Small intestine (tissue), 7 donors: ENCODE results near the gene GFOD1. TPM values are rescaled to one million over a fixed set of nuclear protein-coding genes. Genes with fewer than 3 reads are reported as not detected.

Source experiments
- DNase-seq, 2 donors: peaks; one replicate each; pipeline versions ENCODE4 v3.0.0 to v3.0.0-alpha.2; 2013
- FAIRE-seq: peaks from 2 replicates; lab custom pipeline; 2012; peaks lifted over from hg19 to GRCh38; lab: Jason Lieb, UNC
- H3K27ac ChIP-seq, 3 donors: one replicate each; pipeline ENCODE4 v1.5.1; 2013; ENCODE audit warnings: low read length in 2 of 3, mild to moderate bottlenecking in 2 of 3, control low read depth in 1 of 3, inconsistent platforms in 1 of 3, low read depth in 1 of 3, moderate library complexity in 1 of 3
- H3K27me3 ChIP-seq, 3 donors: one replicate each; pipeline ENCODE4 v1.6.1; 2013; ENCODE audit warnings: low read length in 3 of 3, inconsistent platforms in 1 of 3; ENCODE audit not compliant: control insufficient read depth in 3 of 3, insufficient read depth in 3 of 3
- H3K36me3 ChIP-seq, 3 donors: one replicate each; pipeline ENCODE4 v1.6.1; 2013; ENCODE audit warnings: low read length in 3 of 3, inconsistent platforms in 1 of 3, low read depth in 1 of 3, mild to moderate bottlenecking in 1 of 3, moderate library complexity in 1 of 3; ENCODE audit not compliant: control insufficient read depth in 3 of 3, insufficient read depth in 2 of 3
- H3K4me1 ChIP-seq, 3 donors: one replicate each; pipeline ENCODE4 v1.6.1; 2013; ENCODE audit warnings: low read length in 2 of 3, inconsistent platforms in 1 of 3, low read depth in 1 of 3, mild to moderate bottlenecking in 1 of 3, moderate library complexity in 1 of 3; ENCODE audit not compliant: control insufficient read depth in 3 of 3, insufficient read depth in 2 of 3
- H3K4me3 ChIP-seq, 3 donors: one replicate each; pipeline ENCODE4 v1.5.1; 2013; ENCODE audit warnings: low read length in 3 of 3, control low read depth in 1 of 3, inconsistent platforms in 1 of 3, low read depth in 1 of 3, mild to moderate bottlenecking in 1 of 3, moderate library complexity in 1 of 3
- H3K9me3 ChIP-seq, 2 donors: one replicate each; pipeline ENCODE4 v1.6.1; 2013; ENCODE audit warnings: low read depth in 1 of 2, low read length in 1 of 2; ENCODE audit not compliant: control insufficient read depth in 2 of 2, insufficient read depth in 1 of 2
- WGBS, 3 donors: extraction: QIAGEN DNeasy Blood & Tissue Kit; methylation state at CpG; one replicate each; pipeline ENCODE4 v1.1.7; 2013; 5-methylcytosine and 5-hydroxymethylcytosine counted together
- polyA plus RNA-seq, 4 donors: library from polyadenylated mRNA; stranded (reverse) in 3 of 4; unstranded in 1 of 4; fragments of 200-250 nt in 3 of 4; fragments of 120-200 nt in 1 of 4; gene quantifications; one replicate each; pipeline versions ENCODE4 v1.2.1 to v1.2.3, GENCODE V29; 2013
- donor health status: healthy with polysubstance abuse.
- donor health status: control.
- donor health status: control.
- donor health status: Bipolar disorder and iron deficiency.
- donor health status: healthy.

Gene GFOD1
- polyA plus RNA-seq, 4 donors = 1.1 to 7.3 (median 1.5) TPM

DNA sequence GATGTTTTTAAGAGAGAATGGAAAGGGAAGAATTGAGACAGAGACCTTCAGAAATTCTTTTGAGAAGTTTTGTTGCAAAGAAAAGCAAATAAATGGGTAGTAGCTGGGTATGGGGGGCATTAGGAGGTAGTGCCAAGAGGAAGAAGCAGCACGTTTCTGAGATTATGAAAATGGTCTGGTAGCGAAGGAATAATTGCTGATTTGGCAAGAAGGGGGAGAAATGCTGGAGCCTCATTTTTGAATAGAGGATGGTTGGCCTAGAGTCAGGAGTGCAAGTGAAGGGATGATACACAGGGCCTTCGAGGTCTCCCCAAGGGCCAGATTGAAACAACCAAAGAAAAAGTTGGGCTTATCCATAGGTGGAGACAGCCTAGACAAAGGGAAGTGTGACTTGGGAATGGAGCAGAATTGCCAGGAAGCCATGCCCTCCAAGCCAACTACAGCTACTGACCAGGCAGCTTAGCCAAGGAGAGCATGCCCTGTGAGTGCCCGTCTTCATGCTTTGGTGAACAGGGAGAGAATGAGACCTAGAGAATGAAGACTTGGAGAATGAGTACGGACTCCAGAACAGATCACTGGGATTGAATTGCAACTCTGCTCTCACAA is 144.9 kb downstream of the GFOD1 start:
- FAIRE-seq (no peak), DNase-seq (no peak)
- peaks cover 0 to 10% of the 10 kb centered on the region in 2 donors for H3K9me3 ChIP-seq
- H3K4me1 ChIP-seq = no peaks in the 10 kb centered on the region
- no peaks in the 10 kb centered on the region for H3K36me3 ChIP-seq
- H3K4me3 ChIP-seq = no peak overlapping the region
- H3K27ac ChIP-seq = no peak overlapping the region
- H3K27me3 ChIP-seq = peaks cover 0 to 5% (median 0%) of the 10 kb centered on the region in 3 donors
- 78 to 92% (median 91%) methylated on average over 5 of the region's 5 CpGs for WGBS, 3 donors

- H3K27me3 ChIP-seq = peaks cover 0 to 5% (median 0%) of the 10 kb centered on the region in 3 donors
- FAIRE-seq (no peak), DNase-seq (no peak)
- no peaks in the 10 kb centered on the region for H3K36me3 ChIP-seq
- H3K27ac ChIP-seq = no peak overlapping the region
- no peak overlapping the region for H3K4me3 ChIP-seq
- WGBS, 3 donors = 67 to 75% (median 70%) methylated on average over 8 of the region's 8 CpGs
- no peaks in the 10 kb centered on the region for H3K4me1 ChIP-seq
- peaks cover 0 to 10% of the 10 kb centered on the region in 2 donors for H3K9me3 ChIP-seq
Measured at GRCh38 chr6:13339863-13340630, 147.4 kb downstream of the GFOD1 start.

GRCh38 chr6:13338038-13338437 is 149.4 kb downstream of the GFOD1 start:
- WGBS, 3 donors = 88 to 97% (median 96%) methylated on average over 5 of the region's 5 CpGs
- Histone ChIP-seq H3K4me1 (no peaks in the 10 kb centered on the region), H3K27me3 (peaks cover 0 to 5% (median 0%) of the 10 kb centered on the region in 3 donors), H3K36me3 (no peaks in the 10 kb centered on the region), H3K9me3 (peaks cover 0 to 10% of the 10 kb centered on the region in 2 donors), H3K4me3 (no peak overlapping the region), H3K27ac (no peak overlapping the region)
- DNase-seq (no peak), FAIRE-seq (no peak)

- 29 to 32% (median 32%) methylated on average over 11 of the region's 11 CpGs for WGBS, 3 donors
- FAIRE-seq = no peak
Measured at GRCh38 chr6:13336553-13336952, 150.8 kb downstream of the GFOD1 start.

DNA sequence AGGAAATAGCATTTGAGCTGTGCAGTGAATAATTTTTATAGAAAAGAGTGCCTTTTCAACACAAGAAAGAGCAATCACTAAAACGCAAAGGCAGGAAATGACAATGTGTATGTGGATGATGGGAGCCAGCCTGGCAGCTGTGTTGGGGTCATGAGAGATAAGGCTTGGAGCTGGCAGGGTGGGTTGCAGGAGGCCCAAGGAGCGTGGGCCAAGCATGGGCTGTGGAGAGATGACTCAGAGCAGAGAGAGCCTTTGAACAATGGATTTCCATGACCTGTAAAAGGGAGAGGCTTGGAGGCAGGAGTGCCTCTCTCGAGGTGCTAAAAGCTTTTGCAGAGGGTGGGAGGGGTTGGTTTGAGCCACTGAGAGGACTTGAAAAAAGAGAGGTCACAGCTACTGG is 152.4 kb downstream of the GFOD1 start:
- H3K9me3 ChIP-seq = no peaks in the 10 kb centered on the region
- H3K4me1 ChIP-seq = no peaks in the 10 kb centered on the region
- H3K36me3 ChIP-seq = no peaks in the 10 kb centered on the region
- FAIRE-seq (no peak), DNase-seq (no peak)
- H3K27me3 ChIP-seq = no peaks in the 10 kb centered on the region
- no peak overlapping the region for H3K4me3 ChIP-seq
- WGBS, 3 donors = 28 to 45% (median 29%) methylated on average over 3 of the region's 3 CpGs
- H3K27ac ChIP-seq = no peak overlapping the region

More at GRCh38 chr6:13336553-13336952, 150.8 kb downstream of the GFOD1 start:
- peak; percentile 69 to 82 for DNase-seq
- Histone ChIP-seq H3K27me3 (peaks cover 0 to 5% (median 0%) of the 10 kb centered on the region in 3 donors), H3K27ac (no peak overlapping the region), H3K9me3 (peaks cover 0 to 4% of the 10 kb centered on the region in 2 donors), H3K4me1 (no peaks in the 10 kb centered on the region), H3K4me3 (no peak overlapping the region), H3K36me3 (no peaks in the 10 kb centered on the region)

DNA sequence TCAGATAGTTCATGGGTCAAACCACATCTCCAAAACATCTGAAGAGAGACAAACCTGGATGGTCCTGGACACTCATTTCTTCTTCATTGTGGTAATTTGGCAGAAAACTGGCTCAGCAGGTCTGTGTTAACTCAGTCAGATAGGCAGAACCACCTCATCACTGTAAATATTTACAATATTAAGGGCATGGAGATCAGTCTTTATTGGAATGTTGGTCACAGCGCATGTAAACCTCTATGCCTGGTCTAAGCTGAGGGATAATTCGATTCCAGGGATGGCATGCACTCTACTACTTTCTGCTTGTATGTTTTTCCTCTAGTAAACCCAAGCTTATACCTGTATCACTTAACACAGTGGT is 155.1 kb downstream of the GFOD1 start:
- no peaks in the 10 kb centered on the region for H3K27me3 ChIP-seq
- no peaks in the 10 kb centered on the region for H3K36me3 ChIP-seq
- no peaks in the 10 kb centered on the region for H3K9me3 ChIP-seq
- peaks cover 0 to 3% (median 2%) of the 10 kb centered on the region in 3 donors for H3K4me1 ChIP-seq
- WGBS, 3 donors = 68 to 88% (median 79%) methylated on average over 2 of the region's 2 CpGs
- no peak overlapping the region for H3K27ac ChIP-seq
- no peak overlapping the region for H3K4me3 ChIP-seq
- FAIRE-seq (no peak), DNase-seq (no peak)

DNA sequence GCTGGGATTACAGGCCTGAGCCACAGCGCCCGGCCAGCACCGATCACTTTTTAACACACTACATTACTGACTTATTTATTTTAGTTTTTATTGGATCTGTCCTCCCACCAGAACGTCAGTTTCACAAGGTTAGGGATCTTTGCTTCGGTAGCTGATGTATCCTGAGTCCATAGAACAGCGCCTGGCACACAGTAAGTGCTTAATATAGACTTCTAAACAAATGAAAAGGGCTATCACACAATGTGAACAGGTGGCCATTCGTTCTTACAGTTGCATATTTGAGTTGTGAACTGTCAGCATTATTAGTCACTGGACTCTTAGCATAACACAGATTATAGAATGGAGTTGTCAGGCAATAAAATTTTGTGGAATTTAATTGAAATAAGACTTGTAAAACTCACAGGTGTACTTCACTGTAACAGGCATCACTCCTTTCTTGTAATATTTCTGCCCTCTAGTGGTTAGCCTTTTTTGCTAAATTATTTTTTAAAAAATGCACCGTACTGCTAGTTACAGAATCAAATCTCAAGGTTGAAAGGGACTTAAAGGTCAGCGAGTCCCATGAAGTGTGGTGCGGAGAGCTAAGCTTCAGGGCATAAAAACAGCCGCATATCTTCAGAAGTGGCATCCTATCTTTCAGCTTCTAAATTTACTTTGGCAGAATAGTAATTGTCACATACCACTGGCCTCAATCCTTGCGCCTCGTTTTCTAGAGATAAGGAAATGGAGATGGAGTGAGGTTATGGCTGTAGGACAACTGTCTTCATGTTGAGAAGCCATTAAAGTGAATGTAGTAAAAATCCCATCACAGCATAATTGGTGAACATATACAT is 155.7 kb downstream of the GFOD1 start:
- 41 to 57% (median 44%) methylated on average over 13 of the region's 13 CpGs for WGBS, 3 donors
- H3K36me3 ChIP-seq = no peaks in the 10 kb centered on the region
- no peak overlapping the region for H3K4me3 ChIP-seq
- DNase-seq (peak; percentile 41 to 42), FAIRE-seq (no peak)
- no peak overlapping the region for H3K27ac ChIP-seq
- peaks cover 0 to 3% (median 2%) of the 10 kb centered on the region in 3 donors for H3K4me1 ChIP-seq
- no peaks in the 10 kb centered on the region for H3K9me3 ChIP-seq
- no peaks in the 10 kb centered on the region for H3K27me3 ChIP-seq

GRCh38 chr6:13328875-13329183 is 158.6 kb downstream of the GFOD1 start:
- DNase-seq = no peak
- FAIRE-seq = no peak

More at GRCh38 chr6:13328875-13329183, 158.6 kb downstream of the GFOD1 start:
- Histone ChIP-seq H3K4me1 (peaks cover 0 to 3% (median 2%) of the 10 kb centered on the region in 3 donors), H3K27me3 (no peaks in the 10 kb centered on the region), H3K4me3 (peak overlapping the region; percentile 74 to 92 (median 90)), H3K27ac (peak overlapping the region; percentile 72 to 91 (median 86)), H3K36me3 (peaks cover 0 to 3% (median 2%) of the 10 kb centered on the region in 3 donors), H3K9me3 (no peaks in the 10 kb centered on the region)
- 0 to 2% (median 2%) methylated on average over 2 of the region's 2 CpGs for WGBS, 3 donors
